Measurements from ENCODE around the gene SUSD6.
"Not testable (repeated sequence)": the region's sequence is repeated elsewhere in the genome, so short reads cannot be mapped to it uniquely, and the experiment has no call there.

Gene SUSD6

GRCh38 chr14:69625299-69626131 is 14.1 kb downstream of the SUSD6 start:
- DNase-seq, result peak; percentile 58

DNA sequence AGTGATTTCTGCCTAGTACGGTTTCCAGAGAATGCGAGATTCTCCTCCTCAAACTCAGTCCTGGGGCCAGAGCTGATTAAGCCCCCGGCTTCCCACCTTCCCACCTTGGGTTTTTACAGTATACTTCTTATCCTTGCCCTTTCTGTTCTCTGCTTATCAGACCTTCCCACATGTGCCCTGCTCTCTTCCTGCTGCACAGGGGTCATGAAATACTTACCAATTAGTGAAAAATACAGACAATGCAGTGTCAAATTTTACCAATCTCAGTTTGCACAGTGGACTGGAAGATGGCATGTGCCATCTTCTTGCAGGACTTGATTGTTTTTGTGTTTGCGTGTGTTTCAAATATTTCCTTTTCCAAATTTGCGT is 14.7 kb downstream of the SUSD6 start:
- no peak for DNase-seq

- DNase-seq, result no peak
Observed at GRCh38 chr14:69629225-69630127, 18.1 kb downstream of the SUSD6 start.

GRCh38 chr14:69630360-69630759 is 19.0 kb downstream of the SUSD6 start:
- DNase-seq, result no peak

DNA sequence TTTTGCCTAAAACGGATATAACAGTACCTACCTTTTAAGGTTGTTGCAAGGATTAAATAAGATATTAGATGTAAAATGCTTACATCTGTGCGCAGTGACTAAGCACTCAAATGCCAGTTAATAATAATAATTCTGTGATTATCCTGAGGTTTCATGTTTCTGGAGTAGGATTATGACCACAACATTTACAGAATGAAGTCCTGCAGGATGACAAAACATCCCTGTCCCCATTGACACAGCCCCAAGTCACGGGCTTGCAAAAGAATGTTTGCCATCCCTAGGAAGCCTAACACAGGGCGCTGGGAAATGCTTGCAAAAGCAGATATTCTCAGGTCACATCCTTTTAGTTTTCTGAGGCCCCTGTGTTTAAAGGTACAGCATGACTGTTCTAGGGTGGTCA is 20.1 kb downstream of the SUSD6 start:
- no peak for DNase-seq

GRCh38 chr14:69632164-69632563 is 20.8 kb downstream of the SUSD6 start:
- DNase-seq, result no peak

DNA sequence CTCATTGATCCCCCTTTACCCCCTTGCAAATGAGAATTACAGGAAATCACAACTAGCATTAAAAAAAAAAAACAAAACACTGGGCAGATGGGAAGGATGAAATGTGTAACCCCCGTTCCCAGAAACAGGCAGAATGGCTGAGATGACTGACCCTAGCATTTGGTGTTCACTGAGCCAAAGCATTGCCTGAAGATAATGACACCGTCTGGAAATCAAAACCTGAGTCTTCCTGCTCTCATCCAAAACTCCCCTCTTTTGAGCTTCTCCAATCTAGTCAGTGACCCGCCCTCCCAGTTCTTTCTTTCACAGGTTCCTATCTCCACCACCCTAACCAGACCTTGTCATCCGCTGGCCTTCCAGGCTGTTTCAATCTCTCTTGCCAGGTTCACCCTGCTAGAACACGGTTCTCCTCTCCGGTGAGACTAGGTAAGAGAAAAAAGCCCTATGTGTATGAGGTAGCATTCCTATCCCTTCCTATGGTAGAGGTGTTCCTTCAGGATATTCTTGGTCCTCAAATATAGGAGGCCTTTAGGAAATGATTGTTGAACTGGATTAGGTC is 21.3 kb downstream of the SUSD6 start:
- no peak for DNase-seq

DNA sequence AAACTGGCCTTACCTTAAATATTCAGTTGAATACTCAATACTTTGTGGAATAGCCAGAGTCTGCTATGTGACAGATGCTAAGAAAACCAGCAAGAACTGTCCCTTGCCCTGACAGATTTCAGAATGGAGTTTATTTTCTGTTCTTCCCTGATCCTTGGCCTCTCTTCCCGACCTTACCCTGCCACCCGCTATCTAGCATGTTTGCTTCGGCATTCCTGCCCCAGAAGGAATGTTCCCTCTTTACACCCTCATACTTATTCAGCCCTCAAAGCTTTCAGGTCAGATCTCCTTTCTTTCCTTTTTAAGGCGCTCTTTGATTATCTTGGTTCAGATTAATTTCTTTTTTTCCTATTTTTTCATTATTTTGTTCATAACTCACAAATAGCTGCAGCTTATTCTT is 21.8 kb downstream of the SUSD6 start:
- DNase-seq, result no peak

- DNase-seq, result no peak
Observed at GRCh38 chr14:69635981-69636639, 24.7 kb downstream of the SUSD6 start.

GRCh38 chr14:69636718-69637480 is 25.5 kb downstream of the SUSD6 start:
- DNase-seq, result no peak

DNA sequence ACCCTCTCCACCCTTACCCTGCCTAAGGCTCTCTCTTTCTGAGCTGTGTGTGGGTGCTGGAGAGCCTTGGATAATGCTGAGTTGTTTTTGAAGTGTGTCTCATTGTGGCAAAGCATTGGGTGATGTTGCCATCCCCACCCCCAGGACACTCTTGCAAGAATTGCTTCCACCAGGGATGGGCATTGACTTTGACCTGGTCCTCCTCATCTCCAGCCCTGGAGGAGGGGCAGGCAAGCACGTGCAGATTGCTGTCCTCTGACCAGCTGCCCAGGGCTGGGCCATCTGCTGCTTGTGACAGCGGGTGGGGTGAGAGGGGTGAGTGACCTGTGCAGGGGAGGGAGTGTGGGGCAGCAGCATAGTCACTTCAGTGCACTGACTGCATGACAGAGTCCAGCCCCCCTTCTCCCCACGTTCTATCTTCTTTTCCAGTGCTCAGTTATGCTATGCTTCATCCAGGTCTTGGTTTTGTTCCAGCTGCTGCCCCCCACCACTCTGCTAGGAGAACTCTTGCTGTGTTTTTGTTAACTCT is 26.2 kb downstream of the SUSD6 start:
- DNase-seq, result no peak

- no peak for DNase-seq
Observed at GRCh38 chr14:69640931-69641330, 29.5 kb downstream of the SUSD6 start.

- DNase-seq, result not testable (repeated sequence)
Observed at GRCh38 chr14:69642212-69642793, 30.9 kb downstream of the SUSD6 start.

DNA sequence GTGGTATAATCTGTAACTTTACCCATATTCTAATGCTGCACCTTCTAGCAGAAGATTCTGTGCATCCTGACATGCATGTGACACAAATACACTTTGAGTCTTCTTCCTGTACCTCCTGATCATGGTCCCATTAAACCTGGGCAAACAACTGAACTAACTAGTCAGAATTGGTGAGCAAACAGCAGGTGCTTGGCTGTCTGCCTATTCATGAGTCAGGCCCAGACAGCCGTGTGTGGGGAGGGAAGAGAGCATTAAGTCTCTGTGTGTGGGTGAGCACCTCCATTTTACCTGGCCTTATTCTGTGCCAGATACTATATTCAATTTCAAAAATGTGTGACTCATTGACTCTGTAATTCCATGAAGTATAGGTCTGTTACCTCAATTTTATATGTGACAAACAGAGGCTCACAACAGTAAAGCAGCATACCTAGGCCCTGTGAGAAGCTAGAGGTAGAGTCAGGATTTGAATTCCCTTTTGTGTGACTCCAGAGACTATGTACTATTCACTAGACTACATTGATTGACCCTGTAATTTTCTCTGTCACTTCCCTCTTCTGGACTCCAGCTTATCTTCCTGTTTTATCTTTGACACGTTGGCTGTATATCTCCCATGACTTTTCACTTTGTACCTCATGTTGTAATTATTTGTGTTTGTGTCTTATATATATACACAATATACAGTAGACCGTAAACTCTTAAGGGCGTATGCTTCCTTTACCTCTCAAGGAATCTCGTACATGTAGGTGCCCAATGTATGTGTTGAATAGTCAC is 32.2 kb downstream of the SUSD6 start:
- peak; percentile 62 for DNase-seq

DNA sequence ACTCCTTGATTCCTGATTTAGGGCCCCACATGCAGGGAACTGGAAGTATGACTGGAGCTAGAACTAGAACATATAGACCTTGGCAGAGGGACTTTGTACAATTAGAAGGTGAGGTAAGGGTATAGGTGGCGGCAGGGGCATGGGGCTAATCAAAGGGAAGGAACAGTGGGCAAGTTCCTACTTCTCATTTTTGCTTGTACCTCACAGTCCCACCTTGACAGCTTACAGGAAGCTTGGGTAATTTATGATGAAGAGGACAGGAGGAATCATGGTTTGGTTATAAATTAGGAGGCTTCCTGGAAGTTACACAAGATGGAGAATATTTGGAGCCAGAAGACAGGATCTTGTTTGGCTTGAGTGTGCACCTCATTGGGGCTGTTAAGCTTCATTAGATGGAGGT is 33.4 kb downstream of the SUSD6 start:
- no peak for DNase-seq

DNA sequence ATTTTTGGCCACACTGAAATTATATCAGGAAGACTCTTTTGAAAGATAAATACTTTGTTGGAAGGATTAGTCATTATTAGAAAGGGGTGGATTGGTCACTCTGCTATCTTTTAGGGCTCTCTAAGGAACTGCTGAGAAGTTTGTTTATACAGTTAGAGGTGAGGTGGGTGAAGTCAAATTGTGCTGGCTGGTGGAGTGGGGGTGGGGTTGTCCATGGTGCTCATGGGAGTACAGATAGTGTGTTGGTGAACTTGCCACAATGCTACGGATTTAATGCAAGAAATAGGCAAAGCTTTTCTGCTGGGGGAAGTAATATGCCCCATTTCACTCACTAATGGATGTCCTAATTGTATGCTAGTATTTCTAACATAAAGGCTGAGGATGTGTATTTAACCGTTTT is 35.8 kb downstream of the SUSD6 start:
- DNase-seq, result no peak

- DNase-seq, result not testable (repeated sequence)
Observed at GRCh38 chr14:69647642-69648041, 36.2 kb downstream of the SUSD6 start.

DNA sequence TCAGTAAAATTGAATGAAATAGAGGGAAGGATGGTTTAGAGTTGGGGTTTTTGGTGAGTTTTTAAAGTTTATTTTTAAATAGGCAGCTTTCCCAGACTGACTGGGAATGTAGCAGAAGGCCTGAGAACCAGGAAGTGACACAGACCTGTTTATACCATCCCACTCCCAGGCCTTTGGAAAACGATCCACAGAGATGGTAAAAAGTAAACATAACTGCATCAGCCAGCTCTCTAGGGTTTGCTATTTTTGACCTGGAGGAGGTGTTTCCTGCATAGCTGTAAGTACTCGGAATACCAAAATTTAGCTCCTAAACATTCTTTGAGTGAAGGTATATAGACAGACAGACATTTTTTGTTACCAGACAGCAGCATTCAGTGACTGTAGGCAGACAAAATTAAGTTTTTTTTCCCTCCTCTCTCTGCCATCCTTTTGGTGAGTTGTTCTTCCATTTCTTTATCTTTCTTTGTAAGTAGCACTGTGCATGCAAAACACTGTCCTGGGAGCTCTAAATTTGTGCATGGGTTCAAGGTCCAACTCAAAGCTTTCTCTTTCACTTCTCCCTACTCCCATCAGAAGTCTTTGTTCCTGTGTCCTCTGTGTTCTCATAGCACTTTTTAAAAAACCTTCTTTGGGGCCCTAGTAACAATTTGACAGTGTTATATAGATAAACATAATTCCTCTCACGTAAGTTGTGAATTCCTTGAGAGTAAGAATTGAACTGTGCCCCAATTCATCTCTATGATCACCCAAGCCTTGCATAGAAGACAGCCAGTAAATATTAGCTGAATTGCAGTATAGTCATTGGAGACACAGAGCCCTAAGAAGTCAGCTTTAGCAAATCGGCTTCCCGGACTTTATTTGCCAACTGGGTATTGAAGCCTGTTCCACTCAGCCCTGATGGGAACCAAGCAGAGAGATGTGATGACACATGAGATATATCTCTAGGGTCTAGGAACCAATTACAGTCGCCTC is 37.4 kb downstream of the SUSD6 start:
- DNase-seq, result no peak

GRCh38 chr14:69650948-69651369 is 39.6 kb downstream of the SUSD6 start:
- DNase-seq, result no peak

DNA sequence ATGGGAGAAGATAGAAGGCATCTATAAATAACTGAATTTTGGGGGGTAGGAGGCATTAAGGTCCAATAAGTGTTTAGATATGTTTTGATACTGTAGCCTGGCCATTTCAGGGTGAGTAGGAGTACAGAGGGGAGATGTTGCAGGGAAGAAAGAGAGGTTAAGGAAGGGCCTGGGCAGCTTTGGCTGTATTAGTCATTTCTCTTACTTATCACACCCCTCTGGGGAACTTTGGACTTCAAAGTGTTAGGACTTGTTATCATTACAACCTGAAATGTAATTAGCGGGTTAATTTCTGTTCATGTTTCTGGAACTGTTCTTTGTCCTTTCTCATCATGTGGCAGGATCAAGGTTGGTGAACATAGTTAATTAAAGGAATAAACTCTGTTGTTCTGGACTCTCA is 40.3 kb downstream of the SUSD6 start:
- no peak for DNase-seq
